T-helper 9 cell (primary cell): ENCODE measurements around the gene CHADL.
A peak's percentile ranks its signal among the peaks of the same experiment; 100 is the strongest.
"Not testable (repeated sequence)": the region's sequence is repeated elsewhere in the genome, so short reads cannot be mapped to it uniquely, and the experiment has no call there.

Source experiments
- DNase-seq: peaks from one replicate; pipeline ENCODE4 v3.0.0-alpha.2; 2020
- total RNA-seq, 2 donors: gene quantifications; one replicate each; lab custom pipeline; 2026; lab: John Stamatoyannopoulos, UW

The CHADL gene
- total RNA-seq, result 1.5 to 4.3 reads per million in 2 donors

- no peak for DNase-seq
Observed at GRCh38 chr22:41240377-41241132, at the start of gene CHADL. CHADL (minus strand) TSS chr22:41240931; CDS start chr22:41240881, 50 bp downstream.

GRCh38 chr22:41289671-41290070 is 48.9 kb upstream of the CHADL start:
- DNase-seq, result no peak

- DNase-seq, result no peak
Observed at GRCh38 chr22:41288245-41288946, 47.7 kb upstream of the CHADL start.

GRCh38 chr22:41286639-41287091 is 45.9 kb upstream of the CHADL start:
- peak; percentile 35 for DNase-seq

GRCh38 chr22:41285820-41286638 is 45.3 kb upstream of the CHADL start, which contains the start of gene RANGAP1:
RANGAP1 (minus strand) TSS chr22:41286187; CDS start chr22:41281044, 5,143 bp downstream.
- DNase-seq, result peak; percentile 93

GRCh38 chr22:41285441-41285819 is 44.7 kb upstream of the CHADL start:
- peak; percentile 79 for DNase-seq

GRCh38 chr22:41284465-41284864 is 43.7 kb upstream of the CHADL start:
- DNase-seq, result no peak

GRCh38 chr22:41280854-41281253 is 40.1 kb upstream of the CHADL start:
- DNase-seq, result no peak

GRCh38 chr22:41280065-41280464 is 39.3 kb upstream of the CHADL start:
- DNase-seq, result no peak

GRCh38 chr22:41274856-41275255 is 34.1 kb upstream of the CHADL start:
- no peak for DNase-seq

- DNase-seq, result no peak
Observed at GRCh38 chr22:41273128-41273527, 32.4 kb upstream of the CHADL start.

- no peak for DNase-seq
Observed at GRCh38 chr22:41271787-41272186, 31.1 kb upstream of the CHADL start.

GRCh38 chr22:41267958-41268357 is 27.2 kb upstream of the CHADL start:
- no peak for DNase-seq

GRCh38 chr22:41264408-41264941 is 23.7 kb upstream of the CHADL start:
- no peak for DNase-seq

- no peak for DNase-seq
Observed at GRCh38 chr22:41263704-41264103, 23.0 kb upstream of the CHADL start.

- DNase-seq, result no peak
Observed at GRCh38 chr22:41262250-41262765, 21.6 kb upstream of the CHADL start.

GRCh38 chr22:41261541-41262249 is 21.0 kb upstream of the CHADL start:
- DNase-seq, result no peak

GRCh38 chr22:41260871-41261270 is 20.1 kb upstream of the CHADL start:
- no peak for DNase-seq

- not testable (repeated sequence) for DNase-seq
Observed at GRCh38 chr22:41259756-41260155, 19.0 kb upstream of the CHADL start.

GRCh38 chr22:41257696-41258095 is 17.0 kb upstream of the CHADL start:
- DNase-seq, result no peak
